Measurements from ENCODE around the gene GOLGA5. TPM values are rescaled to one million over a fixed set of nuclear protein-coding genes. Genes with fewer than 3 reads are reported as not detected.

The GOLGA5 gene
- total RNA-seq, 1 donor from 2014 or later, result 17.5 TPM

Other genes starting within 250 kb of the GOLGA5 start
- gene LGMN, start 45.7 kb upstream of the GOLGA5 start, total RNA-seq, result 106 TPM
- not detected for gene CHGA, start 128.8 kb downstream of the GOLGA5 start, total RNA-seq

Measured in Right ventricle myocardium superior (tissue), 1 donor.